ENCODE data around the gene USP9X.
"Not testable (repeated sequence)": the region's sequence is repeated elsewhere in the genome, so short reads cannot be mapped to it uniquely, and the experiment has no call there.

Gene USP9X

DNA sequence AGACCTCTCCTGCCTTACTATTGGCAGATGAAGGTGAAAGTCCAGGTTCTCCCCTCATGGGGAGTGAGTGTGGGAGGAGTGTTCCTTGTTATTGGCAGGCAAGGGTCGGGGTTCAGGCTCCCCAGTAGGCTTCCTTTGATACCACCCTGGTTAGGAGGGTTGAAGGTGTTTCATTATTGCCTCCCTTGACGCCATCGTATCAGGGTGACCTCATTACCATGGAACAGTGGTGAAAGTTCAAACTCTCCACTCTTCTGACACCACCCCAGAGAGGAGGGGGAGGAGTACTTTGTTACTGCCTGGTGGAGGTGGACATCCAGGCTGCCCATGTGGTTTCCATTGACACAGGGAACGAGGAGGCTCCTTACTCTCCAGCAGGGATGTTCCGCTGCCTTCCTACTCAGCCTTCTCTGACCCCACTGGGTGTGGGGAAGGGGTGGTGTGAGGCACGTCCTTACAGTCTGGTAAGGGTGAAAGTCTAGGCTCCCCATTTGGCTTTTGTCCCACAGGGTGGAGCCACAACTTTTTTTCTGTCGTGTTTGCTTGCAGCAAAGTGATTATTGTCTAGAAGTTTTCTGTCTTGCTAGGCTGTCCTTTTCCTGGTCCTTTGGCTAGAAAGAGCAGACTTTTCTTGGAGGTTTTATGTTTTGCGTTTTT is 37.2 kb upstream of the USP9X start:
- FAIRE-seq, result no peak
- TF ChIP-seq, protein P1, sequence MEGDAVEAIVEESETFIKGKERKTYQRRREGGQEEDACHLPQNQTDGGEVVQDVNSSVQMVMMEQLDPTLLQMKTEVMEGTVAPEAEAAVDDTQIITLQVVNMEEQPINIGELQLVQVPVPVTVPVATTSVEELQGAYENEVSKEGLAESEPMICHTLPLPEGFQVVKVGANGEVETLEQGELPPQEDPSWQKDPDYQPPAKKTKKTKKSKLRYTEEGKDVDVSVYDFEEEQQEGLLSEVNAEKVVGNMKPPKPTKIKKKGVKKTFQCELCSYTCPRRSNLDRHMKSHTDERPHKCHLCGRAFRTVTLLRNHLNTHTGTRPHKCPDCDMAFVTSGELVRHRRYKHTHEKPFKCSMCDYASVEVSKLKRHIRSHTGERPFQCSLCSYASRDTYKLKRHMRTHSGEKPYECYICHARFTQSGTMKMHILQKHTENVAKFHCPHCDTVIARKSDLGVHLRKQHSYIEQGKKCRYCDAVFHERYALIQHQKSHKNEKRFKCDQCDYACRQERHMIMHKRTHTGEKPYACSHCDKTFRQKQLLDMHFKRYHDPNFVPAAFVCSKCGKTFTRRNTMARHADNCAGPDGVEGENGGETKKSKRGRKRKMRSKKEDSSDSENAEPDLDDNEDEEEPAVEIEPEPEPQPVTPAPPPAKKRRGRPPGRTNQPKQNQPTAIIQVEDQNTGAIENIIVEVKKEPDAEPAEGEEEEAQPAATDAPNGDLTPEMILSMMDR (IDR thresholded peaks at IDR 0.05; ENCODE audit: insufficient read depth, missing control alignments), result no peak
- no peak for DNase-seq (ENCODE audit: insufficient read length, low spot score)

DNA sequence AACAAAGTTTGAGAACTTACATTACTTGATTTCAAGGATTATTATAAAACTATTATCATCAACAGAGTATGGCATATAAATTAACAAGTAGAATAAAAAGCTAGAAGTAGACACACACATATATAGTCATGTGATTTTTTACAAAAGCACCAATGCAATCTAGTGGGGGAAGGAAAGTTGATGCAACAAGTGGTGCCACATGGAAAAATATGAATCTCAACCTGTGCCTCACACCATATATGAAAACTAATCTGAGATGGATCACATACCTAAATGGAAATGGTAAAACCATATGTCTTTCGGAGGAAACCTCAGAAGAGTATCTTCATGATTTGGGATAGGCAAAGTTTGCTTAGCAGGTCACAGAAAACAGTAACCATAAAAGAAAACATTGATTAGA is 34.9 kb upstream of the USP9X start:
- DNase-seq (ENCODE audit: insufficient read length, low spot score) (no peak), FAIRE-seq (no peak)
- TF ChIP-seq, protein P1 (IDR thresholded peaks at IDR 0.05; ENCODE audit: insufficient read depth, missing control alignments), result no peak

DNA sequence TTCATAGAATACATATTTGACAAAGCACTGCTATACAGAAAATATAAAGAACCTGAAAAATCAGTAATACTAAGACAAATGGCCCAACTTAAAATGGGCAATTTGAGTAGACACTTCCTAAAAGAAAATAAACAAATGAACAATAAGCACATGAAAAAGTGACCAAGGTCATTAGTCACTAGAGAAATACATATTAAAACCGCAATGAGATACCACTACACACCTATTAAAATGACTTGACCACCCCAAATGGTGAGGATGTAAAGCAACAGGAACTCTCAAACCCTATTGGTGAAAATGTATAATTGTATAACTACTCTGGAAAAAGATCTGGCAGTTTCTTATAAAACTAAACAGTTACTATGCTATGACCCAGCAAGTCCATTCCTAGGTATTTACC is 34.0 kb upstream of the USP9X start:
- DNase-seq (ENCODE audit: insufficient read length, low spot score) (no peak), FAIRE-seq (no peak)
- TF ChIP-seq, protein P1 (IDR thresholded peaks at IDR 0.05; ENCODE audit: insufficient read depth, missing control alignments), result no peak

DNA sequence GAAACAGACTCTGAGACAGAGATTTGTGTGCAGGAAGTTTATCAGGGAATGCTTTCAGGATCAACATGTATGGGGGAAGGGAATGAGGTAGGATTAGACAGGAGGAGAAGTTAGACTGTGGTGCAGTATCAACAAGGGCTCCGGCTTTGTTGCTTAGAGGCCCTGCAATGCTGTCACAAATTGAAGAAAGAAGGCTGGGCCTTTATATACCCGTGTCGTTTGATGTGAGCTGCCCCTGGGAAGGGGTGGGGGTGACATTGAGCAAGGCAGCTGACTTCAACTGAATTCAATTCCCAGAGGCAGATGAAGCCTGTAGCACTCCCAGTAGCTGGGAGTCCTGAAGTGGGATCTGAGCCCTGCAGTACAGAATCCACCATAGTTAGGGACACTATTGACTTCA is 29.5 kb upstream of the USP9X start:
- DNase-seq (ENCODE audit: insufficient read length, low spot score) (no peak), FAIRE-seq (no peak)
- TF ChIP-seq, protein P1 (IDR thresholded peaks at IDR 0.05; ENCODE audit: insufficient read depth, missing control alignments), result no peak

DNA sequence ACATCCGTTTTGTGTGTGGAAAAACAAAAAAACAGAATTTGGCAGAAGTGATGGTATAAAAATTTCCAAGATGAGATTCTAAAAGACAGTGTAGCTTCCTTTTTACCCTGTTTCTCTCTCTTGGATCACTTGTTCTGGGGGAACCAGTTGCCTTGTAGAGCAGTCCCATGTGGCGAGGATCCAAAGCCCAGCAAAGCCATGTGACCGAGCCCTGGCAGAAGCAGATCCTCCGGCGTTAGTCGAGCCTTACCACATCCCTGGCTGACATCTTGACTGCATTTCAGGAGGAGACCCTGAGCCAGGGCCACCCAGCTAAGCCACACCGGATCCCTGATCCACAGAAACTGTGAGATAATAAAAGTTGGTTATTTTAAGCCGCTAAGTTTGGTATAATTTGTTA is 22.0 kb upstream of the USP9X start:
- not testable (repeated sequence) for FAIRE-seq

DNA sequence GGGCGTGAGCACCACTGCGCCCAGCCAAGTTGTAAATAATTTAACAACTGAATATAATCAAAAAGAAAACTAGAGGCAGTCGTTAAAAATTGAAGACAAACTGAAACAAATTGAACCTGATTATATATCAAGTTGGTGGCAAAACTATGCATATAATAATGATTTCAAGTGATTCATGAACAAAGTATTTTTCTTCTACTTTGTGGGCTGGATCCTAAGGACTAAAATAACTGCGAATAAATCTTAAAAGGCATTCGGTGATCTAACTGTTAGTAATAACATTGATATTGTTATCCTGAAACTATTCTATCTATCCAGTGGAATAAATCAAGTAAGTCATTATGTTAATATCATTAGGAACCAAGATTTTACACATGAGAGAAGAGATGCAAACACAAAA is 21.2 kb upstream of the USP9X start:
- DNase-seq (ENCODE audit: insufficient read length, low spot score) (no peak), FAIRE-seq (no peak)
- TF ChIP-seq, protein P1 (IDR thresholded peaks at IDR 0.05; ENCODE audit: insufficient read depth, missing control alignments), result no peak

More for the DNA sequence above, 22.0 kb upstream of the USP9X start:
- not testable (repeated sequence) for DNase-seq (ENCODE audit: insufficient read length, low spot score)

DNA sequence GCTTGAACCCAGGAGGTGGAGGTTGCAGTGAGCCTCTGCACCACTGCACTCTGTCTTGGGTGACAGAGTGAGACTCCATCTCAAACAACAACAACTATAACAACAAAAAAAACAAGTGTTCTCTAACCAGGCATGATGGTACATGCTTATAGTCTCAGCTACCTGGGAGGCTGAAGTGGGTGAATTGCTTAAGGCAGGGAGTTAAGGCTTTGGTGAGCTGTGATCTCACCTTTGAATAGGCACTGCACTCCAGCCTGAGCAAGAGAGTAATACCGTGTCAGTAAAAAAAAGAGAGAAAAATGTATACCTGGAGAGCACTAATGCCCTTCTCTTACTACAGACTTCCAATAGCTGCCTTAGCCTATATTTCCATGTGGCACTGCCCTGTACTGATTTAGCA is 18.9 kb upstream of the USP9X start:
- DNase-seq (ENCODE audit: insufficient read length, low spot score) (no peak), FAIRE-seq (no peak)
- TF ChIP-seq, protein P1 (IDR thresholded peaks at IDR 0.05; ENCODE audit: insufficient read depth, missing control alignments), result no peak

DNA sequence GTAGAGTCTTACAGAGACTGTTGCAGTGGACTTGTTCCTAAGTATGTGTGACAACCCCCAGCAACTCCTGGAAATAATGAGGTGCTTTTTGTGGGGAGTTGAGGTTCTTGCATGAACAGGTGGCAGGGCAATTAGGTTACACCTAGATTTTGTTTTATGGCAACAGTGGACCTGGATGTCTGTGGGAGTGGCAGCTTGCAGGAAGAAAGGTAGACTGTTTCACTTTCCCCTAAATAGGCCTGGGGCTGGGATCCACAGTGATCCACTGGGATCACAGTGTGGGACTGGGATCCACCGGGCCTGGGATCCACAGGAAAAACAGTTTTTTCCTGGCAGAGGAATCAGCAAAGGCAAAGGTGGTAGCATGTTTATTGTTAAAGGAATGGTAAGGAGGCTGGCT is 18.3 kb upstream of the USP9X start:
- FAIRE-seq, result no peak
- TF ChIP-seq, protein P1 (IDR thresholded peaks at IDR 0.05; ENCODE audit: insufficient read depth, missing control alignments), result no peak

More for the DNA sequence above, 18.3 kb upstream of the USP9X start:
- no peak for DNase-seq (ENCODE audit: insufficient read length, low spot score)
